GM19397 (cell line): Measurements from ENCODE around the gene EPHB1.
A peak's percentile ranks its signal among the peaks of the same experiment; 100 is the strongest.

Source experiments
- ATAC-seq: cut with Tn5 transposase; IDR thresholded peaks from one replicate; pipeline ENCODE4 v1.9.1; 2021; ENCODE audit warnings: mild to moderate bottlenecking, moderate library complexity; ENCODE audit not compliant: unreplicated experiment

EPHB1 gene

GRCh38 chr3:135181408-135181807, 386.3 kb downstream of the EPHB1 start:
- no peak for ATAC-seq

- no peak for ATAC-seq
Observed at GRCh38 chr3:135182364-135182998, 387.4 kb downstream of the EPHB1 start.

GRCh38 chr3:135190658-135191057, 395.6 kb downstream of the EPHB1 start:
- no peak for ATAC-seq

- ATAC-seq: no peak
Observed at GRCh38 chr3:135191708-135192107, 396.6 kb downstream of the EPHB1 start.

GRCh38 chr3:135192929-135193328, 397.9 kb downstream of the EPHB1 start:
- no peak for ATAC-seq

GRCh38 chr3:135197246-135197645, 402.2 kb downstream of the EPHB1 start:
- ATAC-seq: no peak

- no peak for ATAC-seq
Observed at GRCh38 chr3:135197856-135198255, 402.8 kb downstream of the EPHB1 start.

GRCh38 chr3:135199137-135199536, 404.1 kb downstream of the EPHB1 start:
- ATAC-seq: no peak

GRCh38 chr3:135203026-135203425, 408.0 kb downstream of the EPHB1 start:
- ATAC-seq: no peak

- ATAC-seq: no peak
Observed at GRCh38 chr3:135213213-135213612, 418.2 kb downstream of the EPHB1 start.

- no peak for ATAC-seq
Observed at GRCh38 chr3:135213822-135214221, 418.8 kb downstream of the EPHB1 start.

- ATAC-seq: no peak
Observed at GRCh38 chr3:135214400-135214799, 419.3 kb downstream of the EPHB1 start.

GRCh38 chr3:135215516-135215915, 420.5 kb downstream of the EPHB1 start:
- no peak for ATAC-seq

- ATAC-seq: no peak
Observed at GRCh38 chr3:135216659-135217058, 421.6 kb downstream of the EPHB1 start.

- no peak for ATAC-seq
Observed at GRCh38 chr3:135217730-135218129, 422.7 kb downstream of the EPHB1 start.

GRCh38 chr3:135218304-135218703, 423.2 kb downstream of the EPHB1 start:
- peak; percentile 52 for ATAC-seq

- no peak for ATAC-seq
Observed at GRCh38 chr3:135218782-135219181, 423.7 kb downstream of the EPHB1 start.

GRCh38 chr3:135224815-135225362, 429.8 kb downstream of the EPHB1 start:
- no peak for ATAC-seq

GRCh38 chr3:135226057-135226456, 431.0 kb downstream of the EPHB1 start:
- peak; percentile 69 for ATAC-seq

- no peak for ATAC-seq
Observed at GRCh38 chr3:135228201-135228600, 433.1 kb downstream of the EPHB1 start.

- no peak for ATAC-seq
Observed at GRCh38 chr3:135229018-135229495, 434.0 kb downstream of the EPHB1 start.

- no peak for ATAC-seq
Observed at GRCh38 chr3:135231737-135232136, 436.7 kb downstream of the EPHB1 start.

- no peak for ATAC-seq
Observed at GRCh38 chr3:135232226-135232625, 437.2 kb downstream of the EPHB1 start.
